Measurements from ENCODE around the gene TFCP2L1. TPM values are rescaled to one million over a fixed set of nuclear protein-coding genes. Genes with fewer than 3 reads are reported as not detected.

Gene TFCP2L1
- total and polyA plus RNA-seq, 7 experiments from 2014 or later = 0.19 to 0.24 TPM; not detected in 5

- Mint-ChIP-seq H3K9me3 (peaks cover 5 to 24% (median 15%) of the 10 kb centered on the region in 11 donors), H3K4me1 (peaks cover 0 to 1% (median 0%) of the 10 kb centered on the region in 7 donors), H3K36me3 (peaks cover 0 to 10% (median 3%) of the 10 kb centered on the region in 5 donors), H3K4me3 (no peak overlapping the region), H3K27ac (no peak overlapping the region), H3K27me3 (peaks cover 0 to 37% (median 19%) of the 10 kb centered on the region in 5 donors)
- H3K36me3 ChIP-seq (ENCODE audit: control insufficient read depth in 2 of 3, insufficient read depth in 3 of 3, low read length in 3 of 3) = no peaks in the 10 kb centered on the region
- intact Hi-C loops (cut with micrococcal nuclease) = no loop called here
- CTCF ChIA-PET = no interaction called here
- no peaks in the 10 kb centered on the region for H3K4me1 ChIP-seq (ENCODE audit: control insufficient read depth in 2 of 2, insufficient read depth in 2 of 2, low read length in 2 of 2)
- no peaks in the 10 kb centered on the region for H3K27me3 ChIP-seq (ENCODE audit: control insufficient read depth in 2 of 2, insufficient read depth in 2 of 2, low read length in 2 of 2)
- no peak for DNase-seq
- no peak for ATAC-seq
- POLR2A ChIA-PET = no interaction called here
- no peak overlapping the region for H3K4me3 ChIP-seq (ENCODE audit: low read length)
- no peak overlapping the region for H3K27ac ChIP-seq (ENCODE audit: low read depth, low read length)
- H3K9me3 ChIP-seq (ENCODE audit: control insufficient read depth in 2 of 3, low read length in 3 of 3) = peaks cover 0 to 9% (median 5%) of the 10 kb centered on the region in 3 experiments
These were observed 114.4 kb downstream of the TFCP2L1 start for GRCh38 chr2:121170577-121170976.

- intact Hi-C loops (cut with micrococcal nuclease) = no loop called here
- H3K27ac ChIP-seq (ENCODE audit: low read depth, low read length) = no peak overlapping the region
- CTCF ChIA-PET = no interaction called here
- no peak overlapping the region for H3K4me3 ChIP-seq (ENCODE audit: low read length)
- Mint-ChIP-seq H3K27me3 (peaks cover 0 to 26% (median 14%) of the 10 kb centered on the region in 5 donors), H3K36me3 (peaks cover 0 to 10% (median 3%) of the 10 kb centered on the region in 5 donors), H3K4me1 (peaks cover 0 to 1% (median 0%) of the 10 kb centered on the region in 7 donors), H3K4me3 (no peak overlapping the region), H3K9me3 (peaks cover 9 to 39% (median 16%) of the 10 kb centered on the region in 11 donors), H3K27ac (no peak overlapping the region)
- H3K4me1 ChIP-seq (ENCODE audit: control insufficient read depth in 2 of 2, insufficient read depth in 2 of 2, low read length in 2 of 2) = no peaks in the 10 kb centered on the region
- ATAC-seq (no peak), DNase-seq (no peak)
- peaks cover 0 to 9% (median 5%) of the 10 kb centered on the region in 3 experiments for H3K9me3 ChIP-seq (ENCODE audit: control insufficient read depth in 2 of 3, low read length in 3 of 3)
- H3K36me3 ChIP-seq (ENCODE audit: control insufficient read depth in 2 of 3, insufficient read depth in 3 of 3, low read length in 3 of 3) = no peaks in the 10 kb centered on the region
- POLR2A ChIA-PET = no interaction called here
- no peaks in the 10 kb centered on the region for H3K27me3 ChIP-seq (ENCODE audit: control insufficient read depth in 2 of 2, insufficient read depth in 2 of 2, low read length in 2 of 2)
These were observed 117.6 kb downstream of the TFCP2L1 start for GRCh38 chr2:121167411-121167810.

Other genes starting within 250 kb of the TFCP2L1 start
- not detected for gene RNU4ATAC, start 245.7 kb upstream of the TFCP2L1 start, total RNA-seq
- not detected for gene RNU4ATAC, start 245.7 kb upstream of the TFCP2L1 start, polyA plus RNA-seq